ENCODE data around the gene PNPLA7. TPM values are rescaled to one million over a fixed set of nuclear protein-coding genes. Genes with fewer than 3 reads are reported as not detected.
A peak's percentile ranks its signal among the peaks of the same experiment; 100 is the strongest.

Gene PNPLA7
- total and polyA plus RNA-seq, 7 experiments from 2014 or later: 2.7 to 28.9 (median 9.0) TPM

GRCh38 chr9:137449081-137449844, 100.9 kb downstream of the PNPLA7 start:
- peak overlapping the region in 4 of 10 donors; percentile 21 to 51 (median 28) for H3K4me3 Mint-ChIP-seq
- peaks cover 21 to 75% (median 43%) of the 10 kb centered on the region in 7 donors for H3K4me1 Mint-ChIP-seq
- H3K36me3 Mint-ChIP-seq: peaks cover 0 to 11% (median 0%) of the 10 kb centered on the region in 5 donors
- peaks cover 0 to 3% (median 0%) of the 10 kb centered on the region in 11 donors for H3K9me3 Mint-ChIP-seq
- POLR2A ChIA-PET: interaction anchor here (1.2 to 2.0 kb wide), 2 partner anchors 13 to 26 kb away, joined by 4 to 7 read pairs; partner anchors contain the start of genes EXD3 and NOXA1
- no peaks in the 10 kb centered on the region for H3K27me3 ChIP-seq (ENCODE audit: control insufficient read depth in 2 of 2, insufficient read depth in 2 of 2, low read length in 2 of 2)
- peak overlapping the region; percentile 64 for H3K27ac ChIP-seq (ENCODE audit: low read depth, low read length)
- CTCF ChIA-PET: interaction anchor here (1.5 kb wide), 1 partner anchor 12 kb away, joined by 3 read pairs; no protein-coding TSS in a partner anchor
- peaks cover 0 to 2% (median 0%) of the 10 kb centered on the region in 5 donors for H3K27me3 Mint-ChIP-seq
- no peaks in the 10 kb centered on the region for H3K9me3 ChIP-seq (ENCODE audit: control insufficient read depth in 2 of 3, low read length in 3 of 3)
- no peak overlapping the region for H3K4me3 ChIP-seq (ENCODE audit: low read length)
- peaks cover 32 to 47% of the 10 kb centered on the region in 2 donors for H3K4me1 ChIP-seq (ENCODE audit: control insufficient read depth in 2 of 2, insufficient read depth in 2 of 2, low read length in 2 of 2)
- DNase-seq: peak in 2 of 9 donors; percentile 30 to 41
- ATAC-seq: peak; percentile 22
- intact Hi-C loops (cut with micrococcal nuclease): no loop called here
- H3K27ac Mint-ChIP-seq: peak overlapping the region in 6 of 9 donors; percentile 64 to 94 (median 80)
- H3K36me3 ChIP-seq (ENCODE audit: control insufficient read depth in 2 of 3, insufficient read depth in 3 of 3, low read length in 3 of 3): no peaks in the 10 kb centered on the region

GRCh38 chr9:137448602-137448962, 101.6 kb downstream of the PNPLA7 start:
- no peak overlapping the region for H3K27ac ChIP-seq (ENCODE audit: low read depth, low read length)
- no peak overlapping the region for H3K4me3 ChIP-seq (ENCODE audit: low read length)
- H3K36me3 ChIP-seq (ENCODE audit: control insufficient read depth in 2 of 3, insufficient read depth in 3 of 3, low read length in 3 of 3): no peaks in the 10 kb centered on the region
- DNase-seq (peak in 1 of 9 donors; percentile 12), ATAC-seq (no peak)
- Mint-ChIP-seq H3K27ac (peak overlapping the region in 4 of 9 donors; percentile 17 to 86 (median 70)), H3K4me3 (peak overlapping the region in 1 of 10 donors; percentile 31), H3K4me1 (peaks cover 18 to 71% (median 40%) of the 10 kb centered on the region in 7 donors), H3K36me3 (peaks cover 0 to 8% (median 0%) of the 10 kb centered on the region in 5 donors), H3K9me3 (peaks cover 0 to 3% (median 0%) of the 10 kb centered on the region in 11 donors), H3K27me3 (peaks cover 0 to 5% (median 2%) of the 10 kb centered on the region in 5 donors)
- intact Hi-C loops (cut with micrococcal nuclease): no loop called here
- CTCF ChIA-PET: no interaction called here
- H3K4me1 ChIP-seq (ENCODE audit: control insufficient read depth in 2 of 2, insufficient read depth in 2 of 2, low read length in 2 of 2): peaks cover 31 to 43% of the 10 kb centered on the region in 2 donors
- H3K27me3 ChIP-seq (ENCODE audit: control insufficient read depth in 2 of 2, insufficient read depth in 2 of 2, low read length in 2 of 2): no peaks in the 10 kb centered on the region
- H3K9me3 ChIP-seq (ENCODE audit: control insufficient read depth in 2 of 3, low read length in 3 of 3): no peaks in the 10 kb centered on the region
- POLR2A ChIA-PET: interaction anchor here (2.0 kb wide), 1 partner anchor 13 kb away, joined by 7 read pairs; no protein-coding TSS in a partner anchor

- H3K27me3 Mint-ChIP-seq: peaks cover 0 to 9% (median 5%) of the 10 kb centered on the region in 5 donors
- POLR2A ChIA-PET: interaction anchor here (2.0 kb wide), 1 partner anchor 14 kb away, joined by 7 read pairs; no protein-coding TSS in a partner anchor
These were observed 102.2 kb downstream of the PNPLA7 start for GRCh38 chr9:137447722-137448601.

GRCh38 chr9:137446851-137447471, 103.2 kb downstream of the PNPLA7 start:
- Histone ChIP-seq H3K4me3 (ENCODE audit: low read length) (no peak overlapping the region), H3K36me3 (ENCODE audit: control insufficient read depth in 2 of 3, insufficient read depth in 3 of 3, low read length in 3 of 3) (no peaks in the 10 kb centered on the region), H3K4me1 (ENCODE audit: control insufficient read depth in 2 of 2, insufficient read depth in 2 of 2, low read length in 2 of 2) (peaks cover 15 to 27% of the 10 kb centered on the region in 2 donors), H3K9me3 (ENCODE audit: control insufficient read depth in 2 of 3, low read length in 3 of 3) (no peaks in the 10 kb centered on the region), H3K27ac (ENCODE audit: low read depth, low read length) (no peak overlapping the region), H3K27me3 (ENCODE audit: control insufficient read depth in 2 of 2, insufficient read depth in 2 of 2, low read length in 2 of 2) (no peaks in the 10 kb centered on the region)
- DNase-seq (peak in 1 of 9 donors; percentile 11), ATAC-seq (peak; percentile 13)
- Mint-ChIP-seq H3K27me3 (peaks cover 2 to 19% (median 7%) of the 10 kb centered on the region in 5 donors), H3K4me3 (peak overlapping the region in 2 of 10 donors; percentile 38 to 41), H3K27ac (peak overlapping the region in 5 of 9 donors; percentile 1 to 86 (median 53)), H3K36me3 (peaks cover 0 to 4% (median 0%) of the 10 kb centered on the region in 5 donors), H3K9me3 (peaks cover 0 to 4% (median 0%) of the 10 kb centered on the region in 11 donors), H3K4me1 (peaks cover 12 to 60% (median 34%) of the 10 kb centered on the region in 7 donors)
- CTCF ChIA-PET: no interaction called here
- POLR2A ChIA-PET: interaction anchor here (1.0 kb wide), 1 partner anchor 14 kb away, joined by 3 read pairs; no protein-coding TSS in a partner anchor
- intact Hi-C loops (cut with micrococcal nuclease): no loop called here

More at GRCh38 chr9:137447722-137448601, 102.2 kb downstream of the PNPLA7 start:
- H3K27ac ChIP-seq (ENCODE audit: low read depth, low read length): no peak overlapping the region
- Mint-ChIP-seq H3K4me1 (peaks cover 16 to 69% (median 40%) of the 10 kb centered on the region in 7 donors), H3K27ac (peak overlapping the region in 3 of 9 donors; percentile 1 to 51 (median 41)), H3K4me3 (no peak overlapping the region), H3K36me3 (peaks cover 0 to 6% (median 0%) of the 10 kb centered on the region in 5 donors), H3K9me3 (peaks cover 0 to 4% (median 0%) of the 10 kb centered on the region in 11 donors)
- no peaks in the 10 kb centered on the region for H3K9me3 ChIP-seq (ENCODE audit: control insufficient read depth in 2 of 3, low read length in 3 of 3)
- intact Hi-C loops (cut with micrococcal nuclease): no loop called here
- ATAC-seq (no peak), DNase-seq (peak in 1 of 9 donors; percentile 9)
- H3K36me3 ChIP-seq (ENCODE audit: control insufficient read depth in 2 of 3, insufficient read depth in 3 of 3, low read length in 3 of 3): no peaks in the 10 kb centered on the region
- peaks cover 25 to 37% of the 10 kb centered on the region in 2 donors for H3K4me1 ChIP-seq (ENCODE audit: control insufficient read depth in 2 of 2, insufficient read depth in 2 of 2, low read length in 2 of 2)
- CTCF ChIA-PET: no interaction called here
- H3K27me3 ChIP-seq (ENCODE audit: control insufficient read depth in 2 of 2, insufficient read depth in 2 of 2, low read length in 2 of 2): no peaks in the 10 kb centered on the region
- no peak overlapping the region for H3K4me3 ChIP-seq (ENCODE audit: low read length)

- H3K4me1 ChIP-seq (ENCODE audit: control insufficient read depth in 2 of 2, insufficient read depth in 2 of 2, low read length in 2 of 2): peaks cover 10 to 23% of the 10 kb centered on the region in 2 donors
These were observed 104.2 kb downstream of the PNPLA7 start for GRCh38 chr9:137445930-137446431.

More at GRCh38 chr9:137445930-137446431, 104.2 kb downstream of the PNPLA7 start:
- Histone ChIP-seq H3K36me3 (ENCODE audit: control insufficient read depth in 2 of 3, insufficient read depth in 3 of 3, low read length in 3 of 3) (no peaks in the 10 kb centered on the region), H3K9me3 (ENCODE audit: control insufficient read depth in 2 of 3, low read length in 3 of 3) (no peaks in the 10 kb centered on the region), H3K27ac (ENCODE audit: low read depth, low read length) (no peak overlapping the region), H3K27me3 (ENCODE audit: control insufficient read depth in 2 of 2, insufficient read depth in 2 of 2, low read length in 2 of 2) (no peaks in the 10 kb centered on the region), H3K4me3 (ENCODE audit: low read length) (no peak overlapping the region)
- peaks cover 0 to 4% (median 0%) of the 10 kb centered on the region in 11 donors for H3K9me3 Mint-ChIP-seq
- no peak overlapping the region for H3K4me3 Mint-ChIP-seq
- CTCF ChIA-PET: interaction anchor here (0.6 to 1.2 kb wide), 3 partner anchors 11 to 80 kb away, joined by 3 read pairs; no protein-coding TSS in a partner anchor
- H3K36me3 Mint-ChIP-seq: peaks cover 0 to 4% (median 0%) of the 10 kb centered on the region in 5 donors
- intact Hi-C loops (cut with micrococcal nuclease): loop anchor here (1.0 to 2.0 kb wide), 5 partner anchors 17 to 159 kb away; partner anchors contain the start of genes EXD3 (in 2 of the 2), NOXA1 (in 2 of the 2) and NRARP (in 1 of the 2)
- no peak overlapping the region for H3K27ac Mint-ChIP-seq
- H3K27me3 Mint-ChIP-seq: peaks cover 5 to 21% (median 10%) of the 10 kb centered on the region in 5 donors
- ATAC-seq (no peak), DNase-seq (peak in 1 of 9 donors; percentile 7)
- H3K4me1 Mint-ChIP-seq: peaks cover 11 to 53% (median 33%) of the 10 kb centered on the region in 7 donors
- POLR2A ChIA-PET: interaction anchor here (0.7 to 1.0 kb wide), 2 partner anchors 15 to 24 kb away, joined by 3 read pairs; no protein-coding TSS in a partner anchor

Measured in naive thymus-derived CD4-positive, alpha-beta T cell (primary cell).